SKM-1 treated with dmso at 0.1 percent for 144 hours (cell line): ENCODE measurements around the gene MADD.
A peak's percentile ranks its signal among the peaks of the same experiment; 100 is the strongest.

Source experiments
- DNase-seq: peaks from one replicate; lab custom pipeline; 2025; ENCODE audit not compliant: unreplicated experiment; lab: John Stamatoyannopoulos, UW

MADD gene

GRCh38 chr11:47356129-47356997 is 86.4 kb downstream of the MADD start:
- DNase-seq: no peak

GRCh38 chr11:47356998-47357329 is 87.0 kb downstream of the MADD start:
- DNase-seq: no peak

GRCh38 chr11:47357985-47358730 is 88.2 kb downstream of the MADD start:
- no peak for DNase-seq

- no peak for DNase-seq
Observed at GRCh38 chr11:47358731-47359051, 88.8 kb downstream of the MADD start.

GRCh38 chr11:47359162-47359561 is 89.2 kb downstream of the MADD start:
- no peak for DNase-seq

- peak; percentile 79 for DNase-seq
Observed at GRCh38 chr11:47359586-47359985, 89.7 kb downstream of the MADD start.

GRCh38 chr11:47360341-47360740 is 90.4 kb downstream of the MADD start:
- no peak for DNase-seq

- no peak for DNase-seq
Observed at GRCh38 chr11:47361419-47361818, 91.5 kb downstream of the MADD start.

- no peak for DNase-seq
Observed at GRCh38 chr11:47366020-47366490, 96.1 kb downstream of the MADD start.

GRCh38 chr11:47369676-47370075 is 99.7 kb downstream of the MADD start:
- no peak for DNase-seq

GRCh38 chr11:47372422-47372821 is 102.5 kb downstream of the MADD start:
- DNase-seq: no peak

GRCh38 chr11:47373876-47374719 is 104.2 kb downstream of the MADD start:
- peak; percentile 57 for DNase-seq

GRCh38 chr11:47374720-47375019 is 104.7 kb downstream of the MADD start:
- DNase-seq: no peak

- DNase-seq: no peak
Observed at GRCh38 chr11:47375020-47375419, 105.1 kb downstream of the MADD start.

- no peak for DNase-seq
Observed at GRCh38 chr11:47375546-47376085, 105.7 kb downstream of the MADD start.

GRCh38 chr11:47376107-47376524 is 106.2 kb downstream of the MADD start:
- no peak for DNase-seq

- peak; percentile 51 for DNase-seq
Observed at GRCh38 chr11:47376525-47377371, 106.8 kb downstream of the MADD start.

- no peak for DNase-seq
Observed at GRCh38 chr11:47377571-47378009, 107.7 kb downstream of the MADD start.

- DNase-seq: peak; percentile 92
Observed at GRCh38 chr11:47378010-47378835, 108.3 kb downstream of the MADD start, which contains the start of gene SPI1. SPI1 (minus strand) TSS chr11:47378547; CDS start chr11:47378353, 194 bp downstream.

GRCh38 chr11:47378836-47379170 is 108.9 kb downstream of the MADD start:
- DNase-seq: no peak
